GM21381 (cell line): ENCODE data around the gene UMAD1.

Source experiments
- ATAC-seq: cut with Tn5 transposase; IDR thresholded peaks from one replicate; pipeline ENCODE4 v1.9.1; 2021; ENCODE audit warnings: mild to moderate bottlenecking, moderate library complexity; ENCODE audit not compliant: unreplicated experiment

Gene UMAD1

DNA sequence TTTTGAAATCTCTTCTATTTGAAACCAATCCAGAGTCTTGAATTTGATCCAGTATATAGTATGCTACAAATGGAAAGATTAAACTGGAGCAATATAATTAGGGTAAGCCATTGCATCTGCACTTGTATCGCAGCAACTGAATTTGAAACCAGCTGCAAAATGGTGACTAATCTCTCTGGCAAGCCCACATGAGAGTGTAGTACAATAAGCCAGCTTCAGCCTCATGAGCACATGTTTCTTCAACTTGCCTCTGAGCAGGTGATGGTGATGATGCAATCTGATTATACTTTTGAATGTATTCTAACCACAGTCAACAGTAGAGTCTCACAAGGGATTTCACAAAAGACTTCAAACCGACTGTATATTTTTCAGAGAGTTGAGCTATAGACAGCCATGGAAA lies 78.7 kb downstream of the UMAD1 start:
- ATAC-seq: peak; percentile 94

DNA sequence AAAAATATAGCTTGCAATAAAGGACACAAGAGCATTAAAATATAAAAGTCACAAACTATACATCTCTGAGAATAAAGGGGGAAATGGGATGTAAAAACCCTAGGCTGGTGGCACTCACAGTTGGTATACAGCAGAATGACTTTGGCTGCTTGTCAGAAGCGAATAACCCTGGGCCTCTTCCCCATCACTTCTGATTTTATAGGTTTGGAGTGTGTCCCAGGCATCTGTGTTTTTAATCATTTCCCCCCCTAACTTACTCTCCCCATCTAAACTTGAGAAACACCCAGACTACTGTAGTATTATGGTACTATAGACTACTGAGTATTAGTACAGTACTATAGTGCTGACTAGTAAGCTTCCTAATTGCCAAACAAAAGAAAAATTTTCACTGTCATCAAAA lies 79.6 kb downstream of the UMAD1 start:
- no peak for ATAC-seq

DNA sequence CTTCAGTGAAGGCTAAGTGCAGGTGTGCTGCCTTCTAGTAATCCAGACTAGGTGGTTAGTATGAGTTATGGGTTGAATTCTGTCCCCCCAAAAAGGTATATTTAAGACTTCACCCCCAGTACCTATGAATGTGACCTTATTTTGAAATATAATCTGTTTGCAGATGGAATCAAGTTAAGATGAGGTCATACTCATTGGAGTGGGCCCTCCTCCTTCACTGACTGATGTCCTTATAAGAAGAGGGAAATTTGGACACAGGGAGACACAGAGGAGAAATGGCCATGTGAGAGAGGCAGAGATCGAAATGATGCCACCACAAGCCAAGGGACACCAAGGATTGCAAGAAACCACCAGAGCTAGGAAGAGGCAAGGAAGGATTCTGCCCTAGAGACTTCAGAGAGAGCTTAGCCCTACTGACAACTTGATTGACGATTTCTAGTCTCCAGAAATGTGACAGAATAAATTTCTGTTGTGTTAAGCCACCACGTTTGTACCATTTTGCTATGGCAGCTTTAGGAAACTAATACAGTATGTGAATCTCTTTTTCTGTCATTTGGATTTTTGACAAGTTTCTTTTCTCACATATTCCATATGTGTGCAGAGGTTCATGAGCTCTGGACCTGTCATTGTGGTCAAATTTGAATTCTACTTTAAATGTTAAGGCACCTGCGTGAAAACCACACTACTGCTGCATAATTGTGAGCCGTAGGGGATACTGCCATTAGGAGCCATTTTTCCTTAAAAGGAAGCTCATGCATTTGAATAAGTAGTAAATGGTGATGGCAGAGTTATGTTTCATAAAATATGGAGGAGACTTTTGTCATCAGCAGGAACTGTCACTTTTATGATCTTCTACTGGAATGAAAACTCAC lies 80.4 kb downstream of the UMAD1 start:
- no peak for ATAC-seq

- no peak for ATAC-seq
Measured at GRCh38 chr7:7731732-7732131, 91.2 kb downstream of the UMAD1 start.

DNA sequence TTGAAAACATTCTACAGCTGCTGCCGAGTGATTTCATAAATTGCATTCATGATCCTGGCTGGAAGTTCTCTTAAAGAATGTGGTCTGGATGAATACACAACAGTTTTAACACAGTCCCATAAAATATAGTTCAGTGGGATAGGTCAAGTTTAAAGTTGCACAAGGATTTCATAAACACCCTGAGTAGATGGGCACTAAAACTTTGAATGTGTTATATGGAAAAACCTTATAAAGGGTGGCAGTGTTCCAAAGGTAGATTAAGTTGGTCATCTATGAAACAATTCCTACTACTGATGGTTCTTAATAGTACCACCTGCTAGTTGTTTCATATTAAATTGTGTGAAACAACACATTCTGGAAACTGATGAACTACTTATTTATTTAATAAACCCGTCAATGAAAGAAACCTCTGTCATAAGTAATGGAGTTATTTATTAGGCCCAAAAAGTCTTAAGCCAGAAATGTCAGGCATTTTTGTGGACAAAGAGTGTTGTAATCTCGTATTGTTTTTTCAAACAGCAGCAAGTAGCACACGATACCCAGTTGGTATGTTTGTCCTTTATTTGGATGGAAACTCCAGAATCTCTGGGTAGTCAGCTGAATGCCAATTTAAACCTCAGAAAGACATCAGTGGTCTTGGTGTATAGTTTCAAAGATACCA lies 92.2 kb downstream of the UMAD1 start:
- ATAC-seq: no peak

GRCh38 chr7:7736671-7737070 lies 96.1 kb downstream of the UMAD1 start:
- no peak for ATAC-seq

GRCh38 chr7:7737674-7738073 lies 97.1 kb downstream of the UMAD1 start:
- no peak for ATAC-seq

GRCh38 chr7:7738177-7738576 lies 97.6 kb downstream of the UMAD1 start:
- no peak for ATAC-seq

DNA sequence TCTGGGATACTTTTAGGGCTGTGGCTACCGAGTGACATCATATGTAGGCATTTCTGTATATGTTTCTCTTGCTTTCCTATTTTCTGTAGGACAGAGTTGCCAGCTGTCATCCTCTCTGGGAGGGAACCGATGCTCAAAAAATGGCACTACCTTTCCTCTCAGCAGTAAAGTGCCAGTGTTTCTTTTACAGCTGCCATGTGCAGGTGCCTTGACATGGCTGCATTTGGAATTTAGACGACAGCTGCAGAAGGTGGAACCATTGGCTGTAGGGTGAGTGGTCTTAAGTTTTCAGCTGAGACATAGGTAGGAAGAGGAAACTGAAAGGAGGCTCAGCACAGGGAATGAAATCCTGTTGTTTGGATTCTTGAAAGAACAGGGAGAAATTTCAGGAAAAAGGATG lies 98.1 kb downstream of the UMAD1 start:
- no peak for ATAC-seq

GRCh38 chr7:7739204-7740036 lies 98.9 kb downstream of the UMAD1 start:
- peak; percentile 75 for ATAC-seq

- no peak for ATAC-seq
Measured at GRCh38 chr7:7740037-7740355, 99.4 kb downstream of the UMAD1 start.

GRCh38 chr7:7742223-7742622 lies 101.7 kb downstream of the UMAD1 start:
- no peak for ATAC-seq

DNA sequence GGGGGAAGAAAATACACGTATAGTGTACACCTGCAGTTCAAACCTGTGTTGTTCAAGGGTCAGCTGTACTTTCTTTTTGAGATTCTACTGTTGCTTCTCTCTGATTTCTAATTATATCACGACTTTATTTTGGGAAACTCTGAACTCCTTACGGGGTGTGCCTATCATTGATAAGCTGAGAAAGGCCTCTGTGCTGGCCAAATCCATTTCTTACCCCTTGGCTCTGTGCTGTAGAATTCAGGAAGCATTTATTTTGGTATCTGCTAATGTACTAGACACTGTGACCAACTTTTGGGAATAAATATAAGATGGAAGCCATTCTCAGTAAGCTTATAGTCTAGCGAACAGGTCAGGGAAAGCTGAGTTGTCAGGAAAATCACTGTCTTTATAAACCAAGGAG lies 104.7 kb downstream of the UMAD1 start:
- ATAC-seq: no peak

DNA sequence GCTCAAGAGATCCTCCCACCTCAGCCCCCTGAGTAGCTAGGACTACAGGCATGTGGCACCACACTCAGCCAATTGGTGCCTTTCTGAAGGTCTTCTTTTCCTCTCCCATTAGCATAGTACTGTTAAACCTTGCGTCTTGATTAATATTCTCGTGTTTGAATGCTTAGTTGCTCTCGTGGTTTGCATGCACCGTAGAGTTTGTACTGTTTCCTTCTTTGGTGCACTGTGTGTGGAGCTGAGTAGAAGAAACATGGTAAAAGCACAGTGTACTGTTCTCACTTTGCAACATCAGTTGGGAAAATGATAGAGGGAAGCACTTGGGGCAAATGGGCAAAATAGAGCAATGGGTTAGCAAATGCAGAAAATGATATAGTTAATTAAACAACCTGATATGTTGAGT lies 105.4 kb downstream of the UMAD1 start:
- no peak for ATAC-seq

DNA sequence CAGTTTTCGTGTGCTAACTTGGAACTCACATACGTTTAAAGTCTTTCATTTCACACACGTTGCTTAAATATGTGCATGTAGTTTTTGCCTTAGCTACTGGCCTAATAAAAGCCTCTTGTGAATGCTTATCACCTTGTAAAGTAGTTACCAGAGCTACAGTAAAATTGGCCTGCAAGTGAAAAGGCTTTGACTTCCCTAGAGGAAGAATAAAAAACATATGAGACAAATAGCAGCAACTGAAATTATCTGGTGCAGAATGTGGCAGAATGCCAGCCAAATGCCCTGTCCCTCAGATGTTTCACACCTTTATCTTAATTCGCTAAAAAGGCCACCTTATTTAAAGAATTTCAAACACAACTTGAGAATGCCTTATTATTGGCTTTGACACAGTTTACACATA lies 105.9 kb downstream of the UMAD1 start:
- ATAC-seq: no peak

GRCh38 chr7:7750571-7751242 lies 110.2 kb downstream of the UMAD1 start:
- ATAC-seq: no peak

DNA sequence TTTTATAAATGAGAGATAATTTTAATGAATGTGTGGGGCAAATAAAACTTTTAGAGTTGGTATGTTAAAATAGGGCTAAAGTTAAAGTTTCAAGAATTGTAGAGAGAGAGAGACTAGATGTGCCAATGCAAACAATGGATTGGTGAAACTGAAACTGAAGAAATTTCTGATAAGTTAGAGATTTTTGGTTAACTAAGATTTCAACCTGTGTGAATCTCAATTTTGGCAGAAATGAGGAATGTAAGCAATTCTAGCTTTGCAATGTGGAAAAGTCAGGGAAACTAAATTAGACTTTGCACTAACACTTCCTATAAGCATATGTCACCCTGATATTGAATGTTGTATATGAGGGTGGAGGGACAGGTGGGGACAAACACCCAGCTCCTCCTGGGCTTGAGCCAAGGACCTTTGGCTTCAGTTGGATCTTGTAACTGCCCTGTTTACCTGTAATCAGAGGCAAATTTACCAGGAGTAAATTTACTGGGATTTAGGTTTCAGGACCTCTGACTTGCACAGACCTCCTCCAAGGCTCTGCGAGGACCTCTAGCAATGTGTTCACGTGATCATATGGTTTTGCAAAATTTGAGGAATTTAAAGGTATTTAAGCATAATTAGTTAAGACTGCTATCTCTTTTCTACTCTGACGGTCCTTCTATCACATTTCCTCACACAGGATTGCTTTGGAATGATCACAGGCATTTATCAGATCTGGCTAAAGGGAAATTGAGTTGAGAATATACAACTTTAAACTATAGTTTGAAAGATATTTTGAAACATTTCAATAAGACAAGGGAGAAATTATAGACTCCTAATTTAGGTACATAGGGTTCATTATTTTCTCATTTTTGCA lies 110.9 kb downstream of the UMAD1 start:
- ATAC-seq: no peak

GRCh38 chr7:7756577-7756976 lies 116.0 kb downstream of the UMAD1 start:
- ATAC-seq: no peak

- ATAC-seq: no peak
Measured at GRCh38 chr7:7757576-7757975, 117.0 kb downstream of the UMAD1 start.

GRCh38 chr7:7761340-7761973 lies 120.9 kb downstream of the UMAD1 start:
- ATAC-seq: no peak
